HPDE6-E6E7 (cell line): ENCODE results near the gene ADAMTS2.
"Not testable (repeated sequence)": the region's sequence is repeated elsewhere in the genome, so short reads cannot be mapped to it uniquely, and the experiment has no call there.

Experiments
- DNase-seq: peaks from one replicate; pipeline ENCODE4 v3.0.0; 2011; ENCODE audit warnings: missing footprints; ENCODE audit errors: extremely low spot score

The ADAMTS2 gene

DNA sequence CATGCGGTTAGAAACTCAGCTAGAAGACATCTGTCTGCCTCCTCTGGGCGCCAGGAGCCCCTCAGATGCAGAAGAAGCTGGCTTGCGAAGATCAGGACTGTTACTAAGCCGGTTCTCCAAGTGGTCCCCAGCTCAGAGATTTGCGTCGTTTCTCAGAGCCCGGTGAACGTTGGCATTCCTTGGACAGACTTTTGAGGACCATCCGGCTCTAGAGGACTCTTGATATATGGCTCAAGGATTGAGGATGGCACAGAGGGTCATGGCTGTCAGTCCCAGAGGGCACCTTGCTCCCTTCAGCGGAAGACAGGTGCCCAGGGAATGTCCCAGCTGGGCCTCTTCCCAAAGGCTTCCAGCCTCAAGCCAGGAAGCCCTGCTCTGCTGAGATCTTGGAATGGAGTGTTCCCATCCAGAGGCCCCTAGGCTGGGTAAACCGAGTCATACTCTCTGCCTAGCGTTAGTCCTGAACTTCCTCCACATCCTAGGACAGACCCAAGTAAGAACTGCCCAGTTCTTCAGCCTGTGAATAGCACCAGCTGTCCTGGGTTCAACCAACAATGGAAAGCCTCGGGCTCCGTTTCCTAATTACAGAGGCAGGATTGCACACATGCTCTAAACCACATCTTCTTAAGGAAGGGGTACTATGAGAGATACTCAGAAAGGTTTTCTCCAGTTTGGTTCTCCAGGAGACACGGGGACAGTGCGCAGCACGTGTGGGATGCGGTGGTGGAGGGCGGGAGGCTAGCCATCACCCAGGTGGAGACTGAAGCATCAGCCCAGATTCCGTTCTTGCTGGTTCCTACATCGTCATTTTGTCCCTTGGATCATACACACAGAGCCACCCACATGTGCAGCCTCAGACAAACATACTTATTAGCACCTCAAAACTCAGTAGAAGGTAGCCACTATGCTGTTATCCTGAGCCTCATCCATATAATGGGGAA lies 233.7 kb downstream of the ADAMTS2 start:
- DNase-seq = no peak

DNA sequence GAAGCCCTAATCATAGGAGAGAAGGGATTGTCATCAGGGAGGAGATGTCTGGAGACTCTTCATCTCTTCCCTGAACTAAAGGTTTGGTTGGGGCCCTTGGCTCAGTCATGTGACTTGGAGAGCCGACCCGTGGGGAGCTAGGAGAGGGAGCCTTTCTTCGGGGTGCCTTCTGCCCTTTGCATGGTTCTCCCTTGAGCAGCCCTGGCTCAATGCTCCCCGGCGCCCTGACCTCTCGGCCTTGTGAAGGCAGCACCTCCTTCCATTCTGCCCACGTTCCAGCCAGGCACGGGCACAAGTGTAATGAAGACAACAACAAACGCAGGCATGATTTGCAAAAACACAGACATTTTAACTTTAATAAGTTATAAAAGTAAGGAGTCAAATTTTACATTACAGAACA lies 234.7 kb downstream of the ADAMTS2 start:
- DNase-seq = no peak

DNA sequence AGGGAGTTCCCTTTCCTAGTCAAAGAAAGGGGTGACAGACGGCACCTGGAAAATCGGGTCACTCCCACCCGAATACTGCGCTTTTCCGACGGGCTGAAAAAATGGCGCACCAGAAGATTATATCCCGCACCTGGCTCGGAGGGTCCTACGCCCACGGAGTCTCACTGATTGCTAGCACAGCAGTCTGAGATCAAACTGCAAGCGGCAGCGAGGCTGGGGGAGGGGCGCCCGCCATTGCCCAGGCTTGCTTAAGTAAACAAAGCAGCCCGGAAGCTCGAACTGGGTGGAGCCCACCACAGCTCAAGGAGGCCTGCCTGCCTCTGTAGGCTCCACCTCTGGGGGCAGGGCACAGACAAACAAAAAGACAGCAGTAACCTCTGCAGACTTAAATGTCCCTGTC lies 244.0 kb downstream of the ADAMTS2 start:
- DNase-seq = not testable (repeated sequence)

DNA sequence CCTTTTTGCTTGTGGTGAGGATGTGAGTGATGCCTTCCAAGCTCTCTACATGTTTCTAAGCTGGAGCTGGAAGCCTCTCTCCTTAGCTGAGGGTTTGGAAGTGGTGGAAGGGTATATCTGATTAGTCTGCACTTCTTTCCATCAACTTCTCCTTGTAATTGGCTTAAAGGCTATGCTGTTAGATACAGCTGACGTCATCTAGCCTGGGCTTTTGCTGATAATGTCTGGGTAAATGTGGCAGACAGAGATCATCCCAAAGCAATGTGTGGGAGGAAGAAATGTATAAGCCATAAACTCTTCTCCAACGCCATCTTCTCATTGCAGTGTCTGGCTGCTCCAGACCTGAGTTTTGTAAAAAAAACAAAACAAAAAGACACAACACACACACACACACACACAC lies 255.8 kb downstream of the ADAMTS2 start:
- DNase-seq = no peak

DNA sequence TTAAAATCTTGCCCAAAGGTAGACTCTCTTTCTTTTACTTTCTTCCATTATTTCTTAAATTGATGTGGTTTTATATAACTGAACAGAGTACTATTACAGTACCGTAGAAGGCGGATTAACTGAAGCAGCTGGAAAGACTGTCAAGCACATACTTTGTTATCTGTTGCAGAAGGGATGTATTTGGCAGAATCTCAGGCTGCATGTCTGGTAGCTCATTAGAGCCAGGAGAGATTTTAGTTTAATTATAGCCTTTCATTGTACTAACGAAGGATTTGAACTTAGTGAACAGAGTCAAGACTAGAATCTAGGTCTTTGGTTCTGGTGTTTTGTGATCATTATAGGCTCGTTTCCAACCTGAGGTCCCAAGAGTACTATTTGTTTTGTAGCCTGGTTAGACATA lies 264.5 kb downstream of the ADAMTS2 start:
- no peak for DNase-seq

DNA sequence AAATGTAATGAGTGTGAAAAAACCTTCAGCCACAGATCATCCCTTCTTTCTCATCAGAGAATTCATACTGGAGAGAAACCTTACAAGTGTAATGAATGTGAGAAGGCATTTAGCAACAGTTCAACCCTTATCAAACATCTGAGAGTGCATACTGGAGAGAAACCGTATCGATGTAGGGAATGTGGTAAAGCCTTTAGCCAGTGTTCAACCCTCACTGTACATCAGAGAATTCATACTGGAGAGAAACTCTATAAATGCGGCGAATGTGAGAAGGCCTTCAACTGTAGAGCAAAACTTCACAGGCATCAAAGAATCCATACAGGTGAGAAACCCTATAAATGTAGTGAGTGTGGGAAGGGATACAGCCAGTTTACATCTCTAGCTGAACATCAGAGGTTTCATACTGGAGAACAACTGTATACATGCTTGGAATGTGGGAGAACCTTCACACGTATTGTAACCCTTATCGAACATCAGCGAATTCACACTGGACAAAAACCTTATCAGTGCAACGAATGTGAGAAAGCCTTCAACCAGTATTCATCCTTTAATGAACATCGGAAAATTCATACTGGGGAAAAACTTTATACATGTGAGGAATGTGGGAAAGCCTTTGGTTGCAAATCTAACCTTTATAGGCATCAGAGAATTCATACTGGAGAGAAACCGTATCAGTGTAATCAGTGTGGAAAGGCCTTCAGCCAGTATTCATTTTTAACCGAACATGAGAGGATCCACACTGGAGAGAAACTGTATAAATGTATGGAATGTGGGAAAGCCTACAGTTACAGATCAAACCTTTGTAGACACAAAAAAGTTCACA lies 265.9 kb downstream of the ADAMTS2 start:
- DNase-seq = no peak

DNA sequence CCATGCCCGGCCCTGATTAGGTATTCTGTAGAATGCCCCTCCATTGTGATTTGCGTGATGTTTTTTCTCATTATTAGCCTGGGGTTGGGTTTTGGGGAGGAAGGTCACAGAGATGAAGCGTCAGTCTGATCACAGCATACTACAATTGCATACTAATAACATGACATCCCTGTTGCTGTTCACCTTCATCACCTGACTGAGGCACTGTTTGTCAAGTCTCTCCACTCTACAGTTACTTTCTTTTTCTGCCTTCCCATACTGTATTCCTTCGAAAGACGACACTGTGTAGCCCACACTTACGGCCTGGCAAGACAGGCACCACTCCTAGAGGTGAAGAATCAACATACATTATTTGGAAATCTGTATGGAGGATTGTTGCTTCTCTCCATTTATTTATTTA lies 279.6 kb downstream of the ADAMTS2 start:
- DNase-seq = no peak

DNA sequence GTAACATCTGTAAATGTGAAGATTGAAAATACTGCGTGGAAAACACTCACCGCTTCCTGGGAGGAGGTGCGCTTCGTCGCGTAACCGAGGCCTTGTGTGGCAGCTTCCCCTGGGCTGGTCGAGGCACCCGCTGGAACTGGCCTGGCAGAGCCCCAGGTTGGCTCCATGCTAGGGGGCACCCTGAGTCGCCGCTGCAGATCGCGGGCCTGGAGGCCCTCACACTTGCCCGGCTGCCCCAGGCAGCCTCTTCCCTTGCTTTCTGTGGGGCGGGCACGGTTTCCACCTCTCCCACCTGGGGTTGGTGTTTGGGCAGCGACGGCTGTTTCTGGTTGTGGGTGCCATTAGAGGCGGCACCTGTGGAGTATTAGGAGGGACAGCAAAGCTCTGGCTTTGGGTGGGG lies 284.2 kb downstream of the ADAMTS2 start:
- DNase-seq = no peak
